ENCODE measurements around the gene MYH3.

DNA sequence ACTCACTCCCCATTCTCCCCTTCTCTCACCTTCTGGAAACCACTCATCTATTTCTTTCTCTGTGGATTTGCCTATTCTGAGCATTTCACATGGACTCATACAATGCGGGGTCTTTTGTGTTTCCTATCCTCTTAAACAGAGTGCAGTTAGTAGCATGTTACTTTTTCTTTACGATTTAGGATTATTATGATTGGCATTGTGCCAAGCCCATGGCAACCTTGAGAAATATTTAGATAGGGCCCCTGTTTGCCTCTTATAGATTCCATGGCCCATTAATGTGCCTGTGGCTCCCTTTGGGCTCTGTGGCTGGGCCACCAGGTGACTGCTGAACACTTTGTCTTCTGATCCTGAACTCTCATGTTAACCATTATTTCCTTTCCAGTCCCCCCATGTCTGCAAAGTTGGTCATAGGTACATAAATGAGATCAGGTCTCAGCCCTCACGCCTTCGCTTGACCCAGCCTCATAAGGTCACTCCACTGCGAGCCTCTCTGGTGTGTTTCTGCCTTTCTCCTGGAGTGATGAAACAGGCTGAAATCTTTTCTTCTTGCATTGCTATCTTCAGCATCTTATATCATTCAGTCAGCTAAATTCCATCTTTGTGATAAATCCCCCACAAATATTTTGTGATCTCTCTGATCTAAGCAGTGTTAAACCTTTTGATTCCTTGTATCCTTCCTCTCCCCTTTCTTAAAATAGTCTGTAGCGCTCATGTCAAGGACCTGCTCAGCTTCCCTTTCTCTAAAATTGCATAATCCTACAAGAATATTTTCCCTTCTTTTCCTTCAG is 44.0 kb downstream of the MYH3 start:
- TF ChIP-seq CTCF (IDR thresholded peaks at IDR 0.05), result no peak
- TF ChIP-seq POLR2A (IDR thresholded peaks at IDR 0.05), result no peak

Measured in body of pancreas (tissue), 4 donors.